ENCODE results near the gene SERPINA4.

GRCh38 chr14:94517641-94518257 lies 43.5 kb upstream of the SERPINA4 start:
- no peak for TF ChIP-seq CTCF (conservative IDR thresholded peaks at IDR 0.05 in 1 of 2, IDR thresholded peaks at IDR 0.05 in 1 of 2; ENCODE audit: extremely low read depth in 1 of 2, insufficient read depth in 1 of 2, low read depth in 1 of 2, low read length in 2 of 2)
- TF ChIP-seq EZH2 (IDR thresholded peaks at IDR 0.05; ENCODE audit: borderline replicate concordance, low read length), result no peak

All from mammary epithelial cell (primary cell).